NT2/D1 (cell line): ENCODE data around the gene MAP3K3.

Source experiments
- SUZ12 ChIP-seq: IDR thresholded peaks from 2 replicates; pipeline ENCODE4 v1.6.1; 2011; ENCODE audit not compliant: insufficient read length, insufficient read depth; ENCODE audit errors: extremely low read depth
- ZNF274 ChIP-seq: IDR thresholded peaks from 2 replicates; pipeline ENCODE4 v1.6.1; 2011; ENCODE audit warnings: mild to moderate bottlenecking, low read depth, low read length

GRCh38 chr17:63694950-63695773 is 72.9 kb downstream of the MAP3K3 start:
- TF ChIP-seq ZNF274 (no peak), SUZ12 (no peak)
